Breast epithelium (tissue), 4 donors: ENCODE data around the gene GPR161. TPM values are rescaled to one million over a fixed set of nuclear protein-coding genes. Genes with fewer than 3 reads are reported as not detected.
A peak's percentile ranks its signal among the peaks of the same experiment; 100 is the strongest.

Experiments
- DNase-seq, 2 donors: peaks; one replicate each; pipeline ENCODE4 v3.0.0-alpha.2; 2019; ENCODE audit warnings: low spot score in 2 of 2
- H3K27ac ChIP-seq, 2 donors: fragments of 200-600 bp; sonication (generic) in 1 of 2; one replicate each; pipeline ENCODE4 v1.5.1; 2016 to 2019; ENCODE audit warnings: mild to moderate bottlenecking in 1 of 2
- H3K27me3 ChIP-seq, 2 donors: fragments of 200-600 bp; sonication (generic) in 1 of 2; one replicate each; pipeline versions ENCODE4 v1.5.1 to v1.6.0; 2017 to 2019; ENCODE audit warnings: control low read depth in 1 of 2, mild to moderate bottlenecking in 1 of 2
- H3K36me3 ChIP-seq: fragments of 200-600 bp; one replicate; pipeline ENCODE4 v1.5.1; 2019
- H3K4me1 ChIP-seq, 2 donors: fragments of 200-600 bp; sonication (generic); one replicate each; pipeline ENCODE4 v1.5.1; 2016 to 2019; ENCODE audit warnings: control low read depth in 1 of 2
- H3K4me3 ChIP-seq, 3 donors: fragments of 200-600 bp; sonication (generic); 1 replicate in 2 of 3; 2 replicates in 1 of 3; pipeline ENCODE4 v1.5.1; 2016 to 2019; ENCODE audit warnings: mild to moderate bottlenecking in 3 of 3, moderate library complexity in 2 of 3
- H3K9me3 ChIP-seq, 2 donors: fragments of 200-600 bp; sonication (generic) in 1 of 2; one replicate each; pipeline ENCODE4 v1.5.1; 2016 to 2019; ENCODE audit warnings: control low read depth in 1 of 2
- CTCF ChIP-seq, 3 donors: fragments of 450-650 bp; IDR thresholded peaks; one replicate each; pipeline ENCODE4 v1.5.1; 2016 to 2017; ENCODE audit warnings: antibody characterized with exemption in 3 of 3, mild to moderate bottlenecking in 3 of 3, moderate library complexity in 3 of 3
- POLR2A ChIP-seq: fragments of 450-650 bp; IDR thresholded peaks from one replicate; pipeline ENCODE4 v1.6.1; 2016; ENCODE audit warnings: antibody characterized with exemption, mild to moderate bottlenecking, moderate library complexity
- POLR2AphosphoS5 ChIP-seq, 3 donors: sonication (generic); formaldehyde crosslinking; IDR thresholded peaks; one replicate each; pipeline ENCODE4 v1.6.1; 2017; ENCODE audit warnings: antibody characterized with exemption in 3 of 3
- intact Hi-C: fragments of 100-400 bp; cut with DNase I; formaldehyde crosslinking; loops from one replicate; pipeline ENCODE4 v1.15.1; 2023; ENCODE audit warnings: low total_unique reads
- total RNA-seq, 3 donors: library from RNA; depleted of rRNA; stranded (reverse); fragments of >200 nt; gene quantifications; one replicate each; pipeline ENCODE4 v1.1.0, GENCODE V29; 2016

The GPR161 gene
- total RNA-seq, 3 donors from 2014 or later = 2.8 to 5.6 (median 4.5) TPM

- Histone ChIP-seq H3K27me3 (no peaks in the 10 kb centered on the region), H3K4me1 (no peaks in the 10 kb centered on the region), H3K27ac (no peak overlapping the region), H3K4me3 (no peak overlapping the region), H3K36me3 (no peaks in the 10 kb centered on the region), H3K9me3 (no peaks in the 10 kb centered on the region)
- TF ChIP-seq POLR2A (no peak), CTCF (IDR thresholded peaks at IDR 0.05) (no peak), POLR2AphosphoS5 (IDR thresholded peaks at IDR 0.05) (no peak)
- no peak for DNase-seq
- intact Hi-C loops = no loop called here
These were observed 9.9 kb upstream of the GPR161 start for GRCh38 chr1:168146626-168147025.

- H3K4me1 ChIP-seq = no peaks in the 10 kb centered on the region
- no peak overlapping the region for H3K27ac ChIP-seq
- no peaks in the 10 kb centered on the region for H3K27me3 ChIP-seq
- H3K36me3 ChIP-seq = no peaks in the 10 kb centered on the region
- no peak for TF ChIP-seq CTCF (IDR thresholded peaks at IDR 0.05)
- TF ChIP-seq POLR2AphosphoS5 (IDR thresholded peaks at IDR 0.05) = no peak
- no peak for TF ChIP-seq POLR2A
- DNase-seq = no peak
- H3K9me3 ChIP-seq = no peaks in the 10 kb centered on the region
- no peak overlapping the region for H3K4me3 ChIP-seq
- intact Hi-C loops = no loop called here
These were observed 9.4 kb upstream of the GPR161 start for GRCh38 chr1:168146160-168146539.

GRCh38 chr1:168145184-168146159, 8.7 kb upstream of the GPR161 start:
- Histone ChIP-seq H3K9me3 (no peaks in the 10 kb centered on the region), H3K4me1 (no peaks in the 10 kb centered on the region), H3K36me3 (no peaks in the 10 kb centered on the region), H3K27ac (no peak overlapping the region), H3K4me3 (no peak overlapping the region), H3K27me3 (no peaks in the 10 kb centered on the region)
- TF ChIP-seq CTCF (IDR thresholded peaks at IDR 0.05) = peak; percentile 74 to 94 (median 88)
- TF ChIP-seq POLR2AphosphoS5 (IDR thresholded peaks at IDR 0.05) = no peak
- intact Hi-C loops = no loop called here
- DNase-seq = peak; percentile 74 to 87

GRCh38 chr1:168141871-168142385, 5.2 kb upstream of the GPR161 start:
- DNase-seq = no peak
- Histone ChIP-seq H3K9me3 (no peaks in the 10 kb centered on the region), H3K4me1 (no peaks in the 10 kb centered on the region), H3K36me3 (no peaks in the 10 kb centered on the region), H3K27ac (no peak overlapping the region), H3K4me3 (no peak overlapping the region), H3K27me3 (no peaks in the 10 kb centered on the region)
- intact Hi-C loops = no loop called here
- no peak for TF ChIP-seq POLR2AphosphoS5 (IDR thresholded peaks at IDR 0.05)
- TF ChIP-seq CTCF (IDR thresholded peaks at IDR 0.05) = no peak
- TF ChIP-seq POLR2A = no peak

- no peaks in the 10 kb centered on the region for H3K9me3 ChIP-seq
- H3K36me3 ChIP-seq = no peaks in the 10 kb centered on the region
- H3K4me3 ChIP-seq = no peak overlapping the region
- TF ChIP-seq POLR2AphosphoS5 (IDR thresholded peaks at IDR 0.05) = no peak
- TF ChIP-seq POLR2A = no peak
- TF ChIP-seq CTCF (IDR thresholded peaks at IDR 0.05) = no peak
- no peaks in the 10 kb centered on the region for H3K4me1 ChIP-seq
- no peak overlapping the region for H3K27ac ChIP-seq
- intact Hi-C loops = no loop called here
- DNase-seq = no peak
- H3K27me3 ChIP-seq = no peaks in the 10 kb centered on the region
These were observed 2.3 kb upstream of the GPR161 start for GRCh38 chr1:168139070-168139469.
